Measurements from ENCODE around the gene ITGB4. TPM values are rescaled to one million over a fixed set of nuclear protein-coding genes. Genes with fewer than 3 reads are reported as not detected.
A peak's percentile ranks its signal among the peaks of the same experiment; 100 is the strongest.

ITGB4 gene
- total RNA-seq, 1 experiment from 2014 or later, result 5.3 TPM

GRCh38 chr17:75694536-75694935 is 26.7 kb upstream of the ITGB4 start:
- H3K27ac ChIP-seq (ENCODE audit: insufficient read length, low read depth, low read length), result no peak overlapping the region
- no peak for DNase-seq
- H3K4me2 ChIP-seq (ENCODE audit: insufficient read depth, insufficient read length, low read length), result no peak overlapping the region
- H3K18ac ChIP-seq (ENCODE audit: insufficient read length, low read depth, low read length), result no peak overlapping the region
- peak overlapping the region in 1 of 2 experiments; percentile 25; a peak in 1 of 5 replicates for H3K4me3 Mint-ChIP-seq
- H4K5ac ChIP-seq (ENCODE audit: insufficient read length, low read depth, low read length), result no peak overlapping the region
- no peaks in the 10 kb centered on the region for H3K9me3 ChIP-seq (ENCODE audit: control insufficient read depth, low read depth, low read length)
- peak; percentile 17; the same call in 1 of the 3 replicates for TF ChIP-seq CTCF (conservative IDR thresholded peaks at IDR 0.05)
- H3K56ac ChIP-seq (ENCODE audit: insufficient read length, low read depth, low read length), result no peak overlapping the region
- no peak overlapping the region for H3K23ac ChIP-seq (ENCODE audit: insufficient read length, low read depth, low read length)
- H2BK120ac ChIP-seq (ENCODE audit: low read depth, low read length, poor library complexity, severe bottlenecking), result no peak overlapping the region
- H3T11ph ChIP-seq (ENCODE audit: low read length), result no peak overlapping the region
- no peak overlapping the region for H2BK15ac ChIP-seq (ENCODE audit: low read depth, low read length)
- no peak overlapping the region; the same call in 1 of the 2 replicates for H3K14ac ChIP-seq (ENCODE audit: insufficient read depth, low read length)
- H3K4me1 ChIP-seq (ENCODE audit: insufficient read depth, low read length), result no peaks in the 10 kb centered on the region
- no peaks in the 10 kb centered on the region for H3K9me3 Mint-ChIP-seq
- peaks cover 11 to 42% (median 25%) of the 10 kb centered on the region in 3 experiments for H3K36me3 Mint-ChIP-seq (ENCODE audit: insufficient read depth in 1 of 3, low read depth in 3 of 3)
- H3K23me2 ChIP-seq (ENCODE audit: insufficient read length, low read depth, low read length, poor library complexity, severe bottlenecking), result no peaks in the 10 kb centered on the region
- peak overlapping the region in 2 of 3 experiments; percentile 96 to 97; a peak in 4 of 7 replicates for H3K27ac Mint-ChIP-seq
- H3K27me3 Mint-ChIP-seq (ENCODE audit: low read depth), result no peaks in the 10 kb centered on the region
- H2AFZ ChIP-seq (ENCODE audit: low read length), result no peak overlapping the region
- H3K9ac ChIP-seq (ENCODE audit: extremely low read depth, insufficient read length, low read length), result no peak overlapping the region
- H4K20me1 ChIP-seq (ENCODE audit: control insufficient read depth, insufficient read depth, insufficient read length), result no peaks in the 10 kb centered on the region
- H3K79me2 ChIP-seq (ENCODE audit: insufficient read depth, low read length), result no peaks in the 10 kb centered on the region
- H2BK20ac ChIP-seq (ENCODE audit: low read depth, low read length, poor library complexity, severe bottlenecking), result no peak overlapping the region
- H3K4me1 Mint-ChIP-seq, result peaks cover 31 to 36% of the 10 kb centered on the region in 2 experiments
- no peak overlapping the region for H3K4ac ChIP-seq (ENCODE audit: low read depth, low read length)
- no peak overlapping the region for H2BK12ac ChIP-seq (ENCODE audit: insufficient read length, low read depth, low read length)
- no peak overlapping the region for H4K91ac ChIP-seq (ENCODE audit: insufficient read length, low read depth, low read length)
- no peaks in the 10 kb centered on the region for H3K27me3 ChIP-seq (ENCODE audit: insufficient read depth, low read length)
- WGBS (ENCODE audit: extremely low coverage, insufficient read length, low lambda C conversion rate), result no CpG with 5 or more reads among the region's 14 CpGs
- no peaks in the 10 kb centered on the region for H3K79me1 ChIP-seq (ENCODE audit: insufficient read depth, low read depth, low read length, poor library complexity, severe bottlenecking)
- no peak overlapping the region for H2BK5ac ChIP-seq (ENCODE audit: insufficient read length, low read length)
- no peak overlapping the region for H4K8ac ChIP-seq (replicated peaks; ENCODE audit: insufficient read length, low read depth, low read length)
- H2AK5ac ChIP-seq (ENCODE audit: insufficient read length, low read length), result no peak overlapping the region
